NCI-H748 (cell line): Measurements from ENCODE around the gene ROBO2.

Experiments
- DNase-seq: peaks from one replicate; lab custom pipeline; 2025; ENCODE audit not compliant: unreplicated experiment; lab: John Stamatoyannopoulos, UW

ROBO2 gene

GRCh38 chr3:77188210-77188609 is 148.3 kb downstream of the ROBO2 start:
- DNase-seq = no peak

GRCh38 chr3:77189258-77189657 is 149.4 kb downstream of the ROBO2 start:
- no peak for DNase-seq

- no peak for DNase-seq
Measured at GRCh38 chr3:77189684-77190083, 149.8 kb downstream of the ROBO2 start.

GRCh38 chr3:77190374-77190773 is 150.5 kb downstream of the ROBO2 start:
- no peak for DNase-seq

GRCh38 chr3:77191014-77191413 is 151.1 kb downstream of the ROBO2 start:
- DNase-seq = no peak

- DNase-seq = no peak
Measured at GRCh38 chr3:77191640-77192039, 151.7 kb downstream of the ROBO2 start.

- no peak for DNase-seq
Measured at GRCh38 chr3:77195766-77196545, 156.1 kb downstream of the ROBO2 start.

GRCh38 chr3:77197408-77197807 is 157.5 kb downstream of the ROBO2 start:
- DNase-seq = no peak

GRCh38 chr3:77203851-77204250 is 164.0 kb downstream of the ROBO2 start:
- DNase-seq = no peak

- DNase-seq = peak; percentile 61
Measured at GRCh38 chr3:77204788-77205187, 164.9 kb downstream of the ROBO2 start.

- DNase-seq = no peak
Measured at GRCh38 chr3:77207753-77208152, 167.9 kb downstream of the ROBO2 start.

GRCh38 chr3:77222701-77223100 is 182.8 kb downstream of the ROBO2 start:
- no peak for DNase-seq

- peak; percentile 18 for DNase-seq
Measured at GRCh38 chr3:77227567-77227966, 187.7 kb downstream of the ROBO2 start.

GRCh38 chr3:77232557-77232956 is 192.7 kb downstream of the ROBO2 start:
- DNase-seq = no peak

GRCh38 chr3:77234004-77234403 is 194.1 kb downstream of the ROBO2 start:
- DNase-seq = no peak

- DNase-seq = no peak
Measured at GRCh38 chr3:77236118-77236517, 196.2 kb downstream of the ROBO2 start.

GRCh38 chr3:77240072-77240650 is 200.3 kb downstream of the ROBO2 start:
- DNase-seq = no peak

- no peak for DNase-seq
Measured at GRCh38 chr3:77242371-77242770, 202.5 kb downstream of the ROBO2 start.

- DNase-seq = no peak
Measured at GRCh38 chr3:77244981-77245380, 205.1 kb downstream of the ROBO2 start.

GRCh38 chr3:77247061-77247460 is 207.2 kb downstream of the ROBO2 start:
- DNase-seq = no peak

- no peak for DNase-seq
Measured at GRCh38 chr3:77247817-77248216, 207.9 kb downstream of the ROBO2 start.

- no peak for DNase-seq
Measured at GRCh38 chr3:77248420-77248819, 208.5 kb downstream of the ROBO2 start.

- DNase-seq = no peak
Measured at GRCh38 chr3:77251136-77251535, 211.2 kb downstream of the ROBO2 start.
